HG02678 (cell line): Measurements from ENCODE around the gene PIK3C2B.
"Not testable (repeated sequence)": the region's sequence is repeated elsewhere in the genome, so short reads cannot be mapped to it uniquely, and the experiment has no call there.

ENCODE experiments used
- ATAC-seq: cut with Tn5 transposase; IDR thresholded peaks from one replicate; pipeline ENCODE4 v1.9.1; 2021; ENCODE audit warnings: mild to moderate bottlenecking, moderate library complexity; ENCODE audit not compliant: unreplicated experiment

PIK3C2B gene

DNA sequence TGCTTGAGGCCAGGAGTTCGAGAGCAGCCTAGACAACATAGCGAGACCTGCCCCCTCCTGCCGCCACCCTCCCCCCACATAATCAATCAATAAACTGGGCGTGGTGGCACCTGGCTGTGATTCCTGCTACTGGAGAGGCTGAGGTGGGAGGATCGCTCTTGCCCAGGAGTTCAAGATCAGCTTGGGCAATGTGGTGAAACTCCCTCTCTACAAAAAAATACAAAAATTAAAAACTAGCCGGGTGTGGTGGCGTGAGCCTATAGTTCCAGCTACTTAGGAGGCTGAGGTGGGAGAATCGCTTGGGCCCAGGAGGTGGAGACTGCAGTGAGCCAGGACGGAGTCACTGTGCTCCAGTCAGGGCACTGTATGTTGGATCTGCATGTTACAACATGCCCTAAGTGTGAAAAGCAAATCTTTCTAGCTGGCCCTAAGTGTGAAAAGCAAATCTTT, 14.6 kb upstream of the PIK3C2B start:
- ATAC-seq = no peak

DNA sequence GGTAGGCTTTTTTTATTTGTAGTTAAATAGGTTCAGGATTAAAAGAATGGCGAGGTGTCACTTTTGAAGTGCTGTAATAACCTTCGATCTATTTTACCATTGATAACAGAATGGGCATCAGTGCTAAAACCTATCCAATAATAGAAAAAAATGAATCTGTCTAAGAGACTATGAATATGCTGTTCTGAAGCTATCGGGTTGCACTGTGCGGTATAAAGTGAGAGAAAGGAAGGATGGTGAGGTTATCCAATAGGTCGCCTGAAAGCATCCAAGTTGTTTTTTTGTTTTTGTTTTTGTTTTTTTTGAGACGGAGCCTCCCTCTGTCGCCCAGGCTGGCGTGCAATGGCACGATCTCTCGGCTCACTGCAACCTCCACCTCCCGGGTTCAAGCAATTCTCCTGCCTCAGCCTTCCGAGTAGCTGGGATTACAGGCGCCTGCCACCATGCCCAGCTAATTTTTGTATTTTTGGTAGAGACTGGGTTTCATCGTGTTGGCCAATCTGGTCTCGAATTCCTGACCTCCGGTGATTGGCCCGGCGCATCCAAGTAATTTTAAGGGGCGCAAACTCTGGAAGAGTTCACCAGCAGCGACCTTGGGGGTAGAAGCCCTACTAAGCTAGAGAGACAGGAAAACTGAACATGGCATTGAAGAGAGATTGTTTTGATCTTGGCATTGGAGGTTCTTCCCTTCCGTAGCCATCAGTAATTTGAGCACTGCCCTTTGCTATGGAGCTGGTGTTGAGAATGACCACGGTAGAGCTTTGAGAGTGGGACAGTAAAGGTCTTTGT, 12.9 kb upstream of the PIK3C2B start:
- ATAC-seq = no peak

DNA sequence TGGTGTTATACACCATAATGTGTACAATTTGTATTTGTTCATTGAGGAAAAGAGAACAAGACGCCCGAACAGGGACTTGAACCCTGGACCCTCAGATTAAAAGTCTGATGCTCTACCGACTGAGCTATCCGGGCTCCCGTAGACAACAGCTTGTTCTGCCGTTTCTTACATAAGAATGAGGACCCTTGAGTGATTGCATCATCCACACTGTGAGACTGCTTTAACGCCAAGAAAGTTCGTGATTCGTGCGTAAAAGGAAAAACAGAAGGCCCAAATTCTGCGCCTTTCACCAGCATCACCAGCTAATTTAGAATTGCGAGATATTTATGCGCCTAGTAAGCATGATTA, 12.3 kb upstream of the PIK3C2B start:
- ATAC-seq = peak; percentile 56

DNA sequence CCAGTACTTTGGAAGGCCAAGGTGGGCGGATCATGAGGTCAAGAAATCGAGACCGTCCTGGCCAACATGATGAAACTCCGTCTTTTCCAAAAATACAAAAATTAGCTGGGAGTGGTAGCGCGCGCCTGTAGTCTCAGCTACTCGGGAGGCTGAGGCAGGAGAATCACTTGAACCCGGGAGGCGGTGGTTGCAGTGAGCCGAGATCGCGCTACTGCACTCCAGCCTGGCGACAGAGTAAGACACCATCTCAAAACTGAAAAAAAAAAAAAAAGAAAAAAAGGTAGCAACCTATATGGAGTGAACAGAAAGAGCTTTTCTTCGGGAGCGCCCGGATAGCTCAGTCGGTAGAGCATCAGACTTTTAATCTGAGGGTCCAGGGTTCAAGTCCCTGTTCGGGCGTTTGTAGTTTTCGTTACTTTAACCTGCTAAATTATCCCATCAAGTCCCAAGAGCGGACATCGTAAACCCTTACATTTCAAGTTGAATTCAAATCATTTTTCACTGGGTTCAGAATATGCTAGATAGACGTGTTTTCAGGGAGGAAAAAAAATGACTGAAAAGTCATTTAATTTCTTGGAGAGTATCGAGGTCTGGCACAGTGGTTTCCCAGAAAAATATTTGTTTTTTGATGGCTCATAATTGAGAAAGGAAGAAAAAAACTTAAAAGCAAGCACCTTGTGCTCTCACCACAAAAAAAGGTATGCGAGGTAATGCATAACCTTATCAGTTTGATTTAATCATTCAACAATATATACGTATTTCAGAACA, 11.8 kb upstream of the PIK3C2B start:
- ATAC-seq = peak; percentile 81

DNA sequence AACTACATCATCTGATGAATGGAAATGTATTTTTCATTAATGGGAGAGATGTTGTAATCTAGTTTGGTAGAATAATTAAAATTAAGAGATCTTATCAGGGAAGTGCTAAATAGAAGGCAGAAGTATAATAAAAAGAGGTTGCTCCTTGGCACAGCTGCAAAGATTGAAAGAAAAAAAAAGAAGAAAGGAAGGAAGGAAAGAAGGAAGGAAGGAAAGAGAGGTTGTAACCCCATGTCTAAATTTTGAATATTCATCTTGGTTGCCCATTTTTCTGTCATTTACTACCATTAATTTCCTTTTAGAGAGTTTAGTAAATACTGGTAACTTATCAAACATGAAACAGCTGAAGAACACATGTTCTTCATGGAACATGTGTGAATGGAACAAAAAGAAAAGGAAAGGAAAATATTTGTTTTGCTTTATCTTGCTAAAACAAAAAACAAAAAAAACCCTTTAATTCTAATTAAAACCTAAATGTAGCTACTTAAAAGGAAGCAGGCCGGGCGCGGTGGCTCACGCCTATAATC, 11.1 kb upstream of the PIK3C2B start:
- ATAC-seq = no peak

DNA sequence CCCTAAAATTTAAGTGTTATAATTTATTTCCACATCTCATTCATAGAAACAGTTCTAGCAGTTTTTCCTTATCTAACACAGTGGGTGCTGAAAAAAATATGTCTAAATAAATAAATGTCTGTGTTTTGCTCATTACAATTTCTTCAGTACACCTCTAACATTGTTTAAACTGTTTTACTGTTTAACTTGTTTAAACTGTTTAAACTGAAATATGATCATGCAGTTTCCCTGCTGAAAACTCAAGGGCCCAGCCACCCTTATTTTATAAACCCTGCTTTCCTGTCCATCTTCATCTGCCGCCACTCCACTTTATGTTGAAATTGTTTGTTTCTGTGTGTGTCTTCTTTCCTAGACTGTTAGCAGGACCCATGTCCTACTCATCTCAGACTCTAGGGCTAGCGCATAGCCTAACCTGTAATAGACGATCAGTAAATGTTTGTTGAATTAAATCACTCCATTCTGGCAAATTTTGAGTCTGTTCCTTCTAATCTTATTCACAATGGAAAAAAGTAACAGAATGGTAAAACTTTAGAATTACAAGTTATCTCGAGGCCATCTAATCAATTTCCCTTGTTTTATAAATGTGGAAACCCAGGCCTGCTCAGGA, 9.4 kb upstream of the PIK3C2B start:
- ATAC-seq = no peak

DNA sequence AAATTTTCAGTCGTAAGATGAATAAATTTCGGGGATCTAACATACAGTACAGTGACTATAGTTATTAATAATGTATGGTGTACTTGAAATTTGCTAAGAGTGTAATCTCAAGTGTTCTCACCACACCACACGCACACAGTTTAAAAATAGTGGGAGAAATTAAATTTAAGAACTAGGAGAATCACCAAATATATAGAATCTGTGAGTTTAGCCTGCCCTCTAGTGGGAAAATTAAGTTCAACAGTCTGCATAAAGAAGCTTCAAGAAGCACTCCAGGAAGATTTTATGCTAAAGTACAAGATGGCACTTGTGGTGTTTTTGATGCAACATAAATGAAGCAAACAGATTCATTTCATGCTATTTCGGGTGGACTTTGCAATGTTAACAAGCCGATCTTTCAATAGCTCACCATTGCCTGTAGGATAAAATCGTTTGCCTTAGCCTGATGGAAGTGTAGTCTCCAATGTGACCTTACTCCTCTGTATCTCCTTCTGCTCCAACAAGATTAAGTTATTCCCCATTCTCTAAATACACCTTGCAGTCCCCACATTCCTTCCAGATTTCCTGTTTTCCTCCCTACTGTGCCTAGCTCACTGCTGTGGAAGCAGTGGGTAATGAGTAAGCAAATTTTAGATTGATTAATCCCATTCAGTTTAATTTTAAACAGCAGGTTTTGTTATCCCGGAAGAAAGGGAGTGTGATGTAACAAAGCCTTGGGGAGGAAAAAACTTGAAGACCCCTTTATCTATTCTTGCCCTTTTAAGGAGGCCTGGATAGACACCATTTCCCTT, 8.7 kb upstream of the PIK3C2B start:
- no peak for ATAC-seq

DNA sequence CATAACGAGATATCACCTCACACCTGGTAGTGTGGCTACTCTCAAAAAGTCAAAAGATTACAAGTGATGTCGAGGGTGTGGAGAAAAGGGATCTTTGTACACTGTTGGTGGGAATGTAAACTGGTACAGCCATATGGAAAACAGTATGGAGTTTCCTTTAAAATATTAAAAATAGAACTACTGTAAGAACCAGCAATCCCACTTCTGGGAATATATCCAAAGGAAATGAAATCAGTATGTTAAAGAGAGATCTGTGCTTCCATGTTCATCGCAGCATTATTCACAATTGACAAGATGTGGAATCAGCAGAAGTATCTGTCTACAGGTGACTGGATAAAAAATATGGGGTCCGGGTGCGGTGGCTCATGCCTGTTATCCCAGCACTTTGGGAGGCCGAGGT, 7.6 kb upstream of the PIK3C2B start:
- no peak for ATAC-seq

DNA sequence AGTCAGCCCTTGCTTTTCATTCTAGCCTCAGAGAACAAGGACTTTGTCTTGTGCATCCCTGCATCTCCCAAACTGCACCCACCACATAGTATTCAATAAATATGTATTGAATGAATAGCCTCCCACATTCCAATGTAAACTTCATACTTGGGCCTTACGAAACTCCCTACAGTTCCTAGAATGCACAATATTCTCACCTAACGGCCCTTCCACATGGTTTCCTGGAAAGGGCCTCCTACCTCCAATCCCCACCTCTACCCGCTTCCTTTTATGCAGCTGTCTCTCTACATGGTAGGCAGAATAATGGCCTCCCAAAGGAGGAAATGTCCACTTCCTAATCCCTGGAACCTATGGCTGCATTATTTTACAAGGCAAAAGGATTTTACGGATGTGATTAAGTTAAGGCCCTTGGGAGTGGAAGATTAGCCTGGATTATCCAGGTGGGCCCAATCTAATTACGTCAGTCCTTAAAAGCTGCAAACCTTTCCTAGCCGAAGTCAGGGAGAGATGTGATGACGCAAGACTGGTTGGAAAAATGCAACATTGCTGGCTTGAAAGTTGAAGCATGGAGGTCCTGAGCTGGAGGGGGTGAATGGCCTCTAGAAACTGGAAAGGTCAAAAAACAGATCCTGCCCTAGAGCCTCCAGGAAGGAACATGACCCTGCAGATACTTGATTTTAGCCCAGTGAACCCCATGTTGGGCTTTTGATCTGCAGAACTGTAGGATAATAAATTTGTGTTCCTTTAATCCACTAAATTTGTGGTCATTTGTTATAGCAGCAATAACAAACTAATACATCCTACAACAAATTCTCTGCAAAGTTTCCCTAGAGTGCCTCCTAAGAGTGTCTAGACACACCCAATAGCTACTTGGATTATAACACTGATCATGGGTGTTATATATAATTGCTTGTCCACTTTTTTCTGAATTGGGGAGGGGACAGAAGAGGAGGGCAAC, 5.2 kb upstream of the PIK3C2B start:
- no peak for ATAC-seq

DNA sequence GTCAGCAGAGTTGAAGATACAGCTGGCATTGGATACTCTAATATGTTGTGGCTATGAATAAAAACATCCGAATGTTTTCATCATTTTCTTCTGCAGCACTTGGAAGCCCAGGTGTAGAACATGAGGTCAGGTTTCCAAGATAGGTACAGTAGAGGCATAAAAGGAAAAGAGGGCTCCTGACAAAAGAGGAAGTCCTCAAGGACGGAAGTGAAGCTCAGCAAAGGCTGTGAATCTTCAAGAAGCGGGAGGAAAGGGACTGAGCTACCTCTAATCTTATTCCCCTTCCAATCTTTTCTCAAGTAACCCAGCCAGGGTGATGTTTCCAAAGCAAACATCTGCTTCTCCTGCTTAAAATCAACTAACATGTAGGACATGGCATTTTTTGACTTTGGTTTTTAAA, 4.4 kb upstream of the PIK3C2B start:
- no peak for ATAC-seq

DNA sequence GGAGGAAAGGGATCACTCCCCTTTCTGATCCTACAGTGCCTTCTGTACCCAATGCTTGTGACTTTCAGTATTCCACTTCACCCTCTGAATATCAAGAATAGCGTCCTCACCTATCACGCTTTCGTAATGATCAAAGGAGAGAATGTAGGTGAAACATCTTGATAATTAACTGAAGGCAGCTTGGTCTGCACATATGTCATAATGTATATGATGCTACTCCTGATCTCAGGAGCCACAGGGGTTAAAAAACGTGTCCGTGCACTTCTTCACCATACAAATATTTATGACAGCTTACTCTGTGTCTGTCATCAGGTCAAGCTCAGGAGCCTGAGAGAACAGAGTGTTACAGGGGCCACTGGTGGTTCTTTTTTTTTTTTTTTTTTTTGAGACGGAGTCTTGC, 1.2 kb upstream of the PIK3C2B start:
- ATAC-seq = no peak

DNA sequence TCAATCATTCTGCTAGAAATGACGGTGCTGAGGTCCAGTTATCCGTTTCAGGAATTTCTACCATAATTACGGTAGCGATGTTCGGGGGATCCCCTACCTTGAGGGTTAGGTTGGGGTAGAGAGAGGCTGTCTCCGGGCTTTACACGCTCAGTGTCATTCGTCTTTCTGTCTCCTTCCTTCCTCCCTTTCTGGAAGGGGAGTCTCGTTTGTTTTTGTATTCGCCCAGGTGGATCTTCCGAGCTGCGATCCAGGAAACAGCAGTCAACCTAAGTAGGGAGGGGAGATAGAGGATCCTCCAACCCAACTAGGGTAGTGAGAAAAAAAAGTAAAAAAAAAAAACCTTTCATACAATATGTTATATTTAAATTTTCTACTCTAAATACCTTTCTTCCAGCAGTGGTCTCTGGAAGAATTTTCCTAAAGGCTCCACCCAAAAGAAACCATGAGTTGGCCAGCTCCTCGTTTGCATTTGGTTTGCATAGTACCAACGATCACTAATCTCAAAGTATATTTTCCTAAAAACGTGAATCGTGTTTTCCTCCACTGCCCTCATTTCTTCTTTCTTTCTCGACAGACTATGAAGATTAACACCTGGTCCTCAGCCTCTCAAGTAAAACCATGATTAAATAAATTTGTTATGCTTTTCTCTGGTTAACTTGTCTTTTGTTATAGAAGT, 611 bp upstream of the PIK3C2B start:
- peak; percentile 31 for ATAC-seq

DNA sequence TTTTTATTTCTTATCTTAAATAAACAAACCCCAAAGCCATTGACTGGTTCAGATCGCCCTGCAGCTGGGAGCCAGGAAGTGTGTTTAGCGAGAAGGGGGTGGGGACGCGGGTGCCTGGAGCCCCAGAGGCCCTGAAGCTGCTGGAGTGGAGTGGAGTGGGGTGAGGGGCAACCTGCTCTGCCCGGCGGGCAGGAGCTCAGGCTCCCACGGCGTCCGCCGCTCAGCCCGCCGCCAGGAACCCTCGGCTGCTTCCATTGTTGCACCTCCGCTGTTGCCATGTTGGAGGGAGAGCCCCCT, 673 bp downstream of the PIK3C2B start:
- peak; percentile 33 for ATAC-seq

DNA sequence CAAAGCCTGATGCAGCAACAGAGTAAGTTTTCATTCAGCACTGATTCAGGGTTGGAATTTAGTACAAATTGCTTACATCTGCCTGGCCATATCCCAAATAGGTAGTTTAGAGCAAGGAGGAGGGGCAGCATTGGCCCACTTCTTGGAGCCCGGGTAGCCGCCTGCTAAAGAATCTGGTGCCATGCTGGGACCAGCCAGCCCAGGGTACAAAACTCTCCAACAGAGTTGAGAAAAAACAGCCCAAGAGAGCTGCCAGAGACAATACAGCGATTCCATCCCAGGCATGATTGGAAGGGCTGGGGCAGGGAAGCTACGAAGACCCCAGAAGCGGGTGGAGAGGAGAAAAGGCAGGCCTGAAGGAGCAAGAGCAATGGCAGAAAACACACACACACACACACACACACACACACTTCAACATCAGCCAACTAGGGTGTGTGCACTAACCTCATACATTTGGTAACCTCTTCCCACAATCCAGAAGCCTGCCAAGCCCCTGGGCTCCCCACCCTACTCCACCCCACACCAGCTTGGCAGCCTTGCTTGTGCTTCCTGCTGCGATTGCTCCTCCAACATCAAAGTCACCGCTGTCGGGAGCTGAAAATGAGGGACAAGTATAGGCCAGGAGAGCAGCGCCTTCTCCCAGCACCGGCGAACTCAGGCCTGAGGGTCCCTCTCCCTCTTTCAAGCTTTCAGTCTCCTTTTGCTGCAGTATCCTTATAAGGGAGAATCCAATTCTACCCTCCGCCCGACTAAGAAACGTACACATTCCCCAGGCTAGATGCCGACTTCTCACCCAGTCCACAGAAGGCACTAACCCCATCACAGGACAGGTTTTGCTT, 1.2 kb downstream of the PIK3C2B start:
- ATAC-seq = no peak

DNA sequence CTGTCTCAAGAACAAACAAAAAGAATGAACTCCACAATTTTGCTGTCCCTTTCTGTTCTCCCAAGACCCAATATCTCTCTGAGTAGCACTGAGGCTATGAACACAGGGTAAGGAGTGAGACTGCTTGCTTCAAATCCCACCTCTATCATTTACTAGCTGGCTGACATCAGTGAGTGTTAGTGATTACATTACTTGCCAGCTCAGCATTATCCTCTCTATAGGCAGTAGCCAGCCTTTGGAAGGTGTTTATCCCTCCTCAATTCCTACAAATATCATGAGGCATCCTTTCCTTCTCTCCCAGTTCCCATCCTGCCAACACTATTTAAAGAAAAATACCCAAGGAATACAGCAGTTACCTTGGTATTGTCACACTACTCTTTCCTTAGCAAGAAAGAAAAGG, 3.0 kb downstream of the PIK3C2B start:
- ATAC-seq = no peak

DNA sequence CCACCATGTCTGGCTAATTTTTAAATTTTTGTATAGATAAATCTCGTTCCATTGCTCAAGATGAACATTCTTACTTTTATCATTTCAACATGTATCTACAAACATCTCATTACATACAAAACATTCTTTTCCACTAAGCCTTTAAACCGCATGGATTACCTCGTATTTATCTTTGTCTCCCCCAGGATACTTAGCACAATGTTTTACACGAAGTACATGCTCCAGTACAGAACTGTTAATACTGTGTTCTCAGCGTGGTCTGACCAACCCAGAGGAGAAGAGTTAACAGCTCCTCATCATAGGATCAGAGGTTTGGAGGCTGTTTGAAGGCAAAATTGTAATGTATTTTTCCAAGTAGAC, 7.4 kb downstream of the PIK3C2B start:
- no peak for ATAC-seq

DNA sequence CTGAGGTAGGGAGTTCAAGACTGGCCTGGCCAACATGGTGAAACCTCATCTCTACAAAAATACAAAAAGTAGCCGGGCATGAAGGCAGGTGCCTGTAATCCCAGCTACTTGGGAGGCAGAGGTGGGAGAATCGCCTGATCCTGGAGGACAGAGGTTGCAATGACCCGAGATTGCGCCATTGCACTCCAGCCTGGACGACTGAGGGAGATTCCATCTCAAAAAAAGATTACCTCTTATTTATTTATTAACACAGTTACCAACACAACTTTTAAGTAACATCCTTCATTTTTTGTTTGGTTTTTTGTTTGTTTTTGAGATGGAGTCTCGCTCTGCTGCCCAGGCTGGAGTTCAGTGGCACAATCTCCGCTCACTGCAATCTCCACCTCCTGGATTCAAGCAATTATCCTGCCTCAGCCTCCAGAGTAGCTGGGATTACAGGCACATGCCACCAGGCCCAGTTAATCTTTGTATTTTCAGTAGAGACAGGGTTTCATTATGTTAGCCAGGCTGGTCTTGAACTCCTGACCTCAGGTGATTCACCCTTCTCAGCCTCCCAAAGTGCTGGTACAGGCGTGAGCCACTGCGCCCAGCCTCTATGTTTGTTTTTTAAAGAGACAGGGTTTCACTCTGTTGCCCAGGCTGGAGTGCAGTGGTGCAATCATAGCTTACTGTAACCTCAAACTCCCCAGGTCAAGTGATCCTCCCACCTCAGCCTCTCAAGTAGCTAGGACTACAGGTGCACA, 7.9 kb downstream of the PIK3C2B start:
- not testable (repeated sequence) for ATAC-seq

DNA sequence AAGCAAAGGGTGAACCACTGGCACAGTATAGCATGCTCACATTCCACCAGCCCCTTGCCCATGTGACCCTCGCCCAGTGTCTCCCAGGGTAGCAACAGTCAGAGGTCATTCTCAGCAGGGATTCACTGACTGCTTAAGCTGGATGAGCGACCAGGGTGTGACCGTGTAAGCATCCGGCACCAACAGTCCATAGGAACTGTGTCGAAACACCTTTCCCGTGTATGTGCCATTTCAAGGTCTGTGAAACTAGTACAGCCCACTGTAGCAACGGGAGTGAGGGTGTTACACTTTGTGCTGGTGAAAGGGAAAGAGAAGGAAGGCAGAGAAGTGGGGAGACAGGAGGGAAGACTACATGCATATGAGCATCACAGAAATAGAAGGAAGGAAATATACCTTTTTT, 10.8 kb downstream of the PIK3C2B start:
- ATAC-seq = no peak
